ENCODE measurements around the gene COQ10A. TPM values are rescaled to one million over a fixed set of nuclear protein-coding genes. Genes with fewer than 3 reads are reported as not detected.

Gene COQ10A
- total RNA-seq, 1 donor from 2014 or later, result 15.9 TPM

GRCh38 chr12:56230432-56231183 lies 36.1 kb upstream of the COQ10A start:
- Mint-ChIP-seq H3K27me3 (ENCODE audit: low read depth) (no peaks in the 10 kb centered on the region), H3K4me1 (ENCODE audit: low read depth) (peaks cover 6% of the 10 kb centered on the region), H3K36me3 (ENCODE audit: low read depth) (peaks cover 13% of the 10 kb centered on the region), H3K27ac (no peak overlapping the region), H3K4me3 (ENCODE audit: low read depth) (no peak overlapping the region), H3K9me3 (no peaks in the 10 kb centered on the region)
- no peak for DNase-seq (ENCODE audit: low spot score)
- intact Hi-C loops (cut with micrococcal nuclease), result no loop called here

GRCh38 chr12:56231184-56231582 lies 35.6 kb upstream of the COQ10A start:
- no peak for DNase-seq (ENCODE audit: low spot score)
- H3K36me3 Mint-ChIP-seq (ENCODE audit: low read depth), result peaks cover 7% of the 10 kb centered on the region
- H3K27ac Mint-ChIP-seq, result no peak overlapping the region
- H3K4me1 Mint-ChIP-seq (ENCODE audit: low read depth), result peaks cover 4% of the 10 kb centered on the region
- H3K4me3 Mint-ChIP-seq (ENCODE audit: low read depth), result no peak overlapping the region
- no peaks in the 10 kb centered on the region for H3K9me3 Mint-ChIP-seq
- no peaks in the 10 kb centered on the region for H3K27me3 Mint-ChIP-seq (ENCODE audit: low read depth)
- intact Hi-C loops (cut with micrococcal nuclease), result no loop called here

GRCh38 chr12:56234746-56235436 lies 31.9 kb upstream of the COQ10A start:
- Mint-ChIP-seq H3K36me3 (ENCODE audit: low read depth) (peaks cover 2% of the 10 kb centered on the region), H3K4me1 (ENCODE audit: low read depth) (no peaks in the 10 kb centered on the region), H3K4me3 (ENCODE audit: low read depth) (no peak overlapping the region), H3K9me3 (no peaks in the 10 kb centered on the region), H3K27ac (no peak overlapping the region), H3K27me3 (ENCODE audit: low read depth) (no peaks in the 10 kb centered on the region)
- intact Hi-C loops (cut with micrococcal nuclease), result no loop called here
- no peak for DNase-seq (ENCODE audit: low spot score)

GRCh38 chr12:56236091-56236490 lies 30.7 kb upstream of the COQ10A start:
- H3K36me3 Mint-ChIP-seq (ENCODE audit: low read depth), result peaks cover 9% of the 10 kb centered on the region
- no peak overlapping the region for H3K4me3 Mint-ChIP-seq (ENCODE audit: low read depth)
- no peaks in the 10 kb centered on the region for H3K4me1 Mint-ChIP-seq (ENCODE audit: low read depth)
- no peaks in the 10 kb centered on the region for H3K9me3 Mint-ChIP-seq
- no peak for DNase-seq (ENCODE audit: low spot score)
- H3K27ac Mint-ChIP-seq, result no peak overlapping the region
- intact Hi-C loops (cut with micrococcal nuclease), result no loop called here
- H3K27me3 Mint-ChIP-seq (ENCODE audit: low read depth), result no peaks in the 10 kb centered on the region

GRCh38 chr12:56236985-56237384 lies 29.8 kb upstream of the COQ10A start:
- H3K27me3 Mint-ChIP-seq (ENCODE audit: low read depth), result no peaks in the 10 kb centered on the region
- H3K9me3 Mint-ChIP-seq, result no peaks in the 10 kb centered on the region
- peaks cover under 1% of the 10 kb centered on the region for H3K4me1 Mint-ChIP-seq (ENCODE audit: low read depth)
- no peak overlapping the region for H3K4me3 Mint-ChIP-seq (ENCODE audit: low read depth)
- no peak for DNase-seq (ENCODE audit: low spot score)
- peaks cover 18% of the 10 kb centered on the region for H3K36me3 Mint-ChIP-seq (ENCODE audit: low read depth)
- intact Hi-C loops (cut with micrococcal nuclease), result no loop called here
- no peak overlapping the region for H3K27ac Mint-ChIP-seq

- intact Hi-C loops (cut with micrococcal nuclease), result no loop called here
- no peaks in the 10 kb centered on the region for H3K27me3 Mint-ChIP-seq (ENCODE audit: low read depth)
- peaks cover 2% of the 10 kb centered on the region for H3K4me1 Mint-ChIP-seq (ENCODE audit: low read depth)
- H3K9me3 Mint-ChIP-seq, result no peaks in the 10 kb centered on the region
- H3K4me3 Mint-ChIP-seq (ENCODE audit: low read depth), result no peak overlapping the region
- DNase-seq (ENCODE audit: low spot score), result no peak
- H3K36me3 Mint-ChIP-seq (ENCODE audit: low read depth), result peaks cover 24% of the 10 kb centered on the region
- H3K27ac Mint-ChIP-seq, result no peak overlapping the region
Observed at GRCh38 chr12:56237552-56237951, 29.2 kb upstream of the COQ10A start.

- no peak overlapping the region for H3K4me3 Mint-ChIP-seq (ENCODE audit: low read depth)
- DNase-seq (ENCODE audit: low spot score), result no peak
- H3K9me3 Mint-ChIP-seq, result no peaks in the 10 kb centered on the region
- no peak overlapping the region for H3K27ac Mint-ChIP-seq
- H3K4me1 Mint-ChIP-seq (ENCODE audit: low read depth), result peaks cover 2% of the 10 kb centered on the region
- H3K27me3 Mint-ChIP-seq (ENCODE audit: low read depth), result no peaks in the 10 kb centered on the region
- intact Hi-C loops (cut with micrococcal nuclease), result no loop called here
- peaks cover 48% of the 10 kb centered on the region for H3K36me3 Mint-ChIP-seq (ENCODE audit: low read depth)
Observed at GRCh38 chr12:56241424-56242303, 25.1 kb upstream of the COQ10A start.

GRCh38 chr12:56242986-56243385 lies 23.8 kb upstream of the COQ10A start:
- intact Hi-C loops (cut with micrococcal nuclease), result no loop called here
- Mint-ChIP-seq H3K27ac (no peak overlapping the region), H3K4me3 (ENCODE audit: low read depth) (no peak overlapping the region), H3K27me3 (ENCODE audit: low read depth) (no peaks in the 10 kb centered on the region), H3K36me3 (ENCODE audit: low read depth) (peaks cover 56% of the 10 kb centered on the region), H3K9me3 (no peaks in the 10 kb centered on the region), H3K4me1 (ENCODE audit: low read depth) (peaks cover 2% of the 10 kb centered on the region)
- DNase-seq (ENCODE audit: low spot score), result no peak

GRCh38 chr12:56243731-56244181 lies 23.0 kb upstream of the COQ10A start:
- Mint-ChIP-seq H3K4me1 (ENCODE audit: low read depth) (peaks cover 2% of the 10 kb centered on the region), H3K36me3 (ENCODE audit: low read depth) (peaks cover 56% of the 10 kb centered on the region), H3K9me3 (no peaks in the 10 kb centered on the region), H3K27ac (no peak overlapping the region), H3K4me3 (ENCODE audit: low read depth) (no peak overlapping the region), H3K27me3 (ENCODE audit: low read depth) (no peaks in the 10 kb centered on the region)
- DNase-seq (ENCODE audit: low spot score), result no peak
- intact Hi-C loops (cut with micrococcal nuclease), result no loop called here

GRCh38 chr12:56244494-56244893 lies 22.2 kb upstream of the COQ10A start:
- Mint-ChIP-seq H3K27ac (no peak overlapping the region), H3K9me3 (no peaks in the 10 kb centered on the region), H3K27me3 (ENCODE audit: low read depth) (no peaks in the 10 kb centered on the region)

GRCh38 chr12:56247923-56248322 lies 18.8 kb upstream of the COQ10A start:
- no peaks in the 10 kb centered on the region for H3K27me3 Mint-ChIP-seq (ENCODE audit: low read depth)
- no peaks in the 10 kb centered on the region for H3K9me3 Mint-ChIP-seq
- H3K27ac Mint-ChIP-seq, result no peak overlapping the region
- DNase-seq (ENCODE audit: low spot score), result no peak
- H3K36me3 Mint-ChIP-seq (ENCODE audit: low read depth), result peaks cover 54% of the 10 kb centered on the region
- no peaks in the 10 kb centered on the region for H3K4me1 Mint-ChIP-seq (ENCODE audit: low read depth)
- intact Hi-C loops (cut with micrococcal nuclease), result no loop called here
- no peak overlapping the region for H3K4me3 Mint-ChIP-seq (ENCODE audit: low read depth)

More at GRCh38 chr12:56244494-56244893, 22.2 kb upstream of the COQ10A start:
- H3K4me3 Mint-ChIP-seq (ENCODE audit: low read depth), result no peak overlapping the region
- peaks cover 2% of the 10 kb centered on the region for H3K4me1 Mint-ChIP-seq (ENCODE audit: low read depth)
- peaks cover 61% of the 10 kb centered on the region for H3K36me3 Mint-ChIP-seq (ENCODE audit: low read depth)
- no peak for DNase-seq (ENCODE audit: low spot score)
- intact Hi-C loops (cut with micrococcal nuclease), result no loop called here

- Mint-ChIP-seq H3K4me3 (ENCODE audit: low read depth) (no peak overlapping the region), H3K27ac (no peak overlapping the region), H3K9me3 (no peaks in the 10 kb centered on the region), H3K36me3 (ENCODE audit: low read depth) (peaks cover 56% of the 10 kb centered on the region), H3K4me1 (ENCODE audit: low read depth) (no peaks in the 10 kb centered on the region), H3K27me3 (ENCODE audit: low read depth) (no peaks in the 10 kb centered on the region)
- intact Hi-C loops (cut with micrococcal nuclease), result no loop called here
- DNase-seq (ENCODE audit: low spot score), result no peak
Observed at GRCh38 chr12:56248711-56249110, 18.0 kb upstream of the COQ10A start.

All from activated T-helper 2 cell treated with anti-CD3 and anti-CD28 coated beads, Interferon-gamma antibody, Interleukin-2, Interleukin-4, amounts not matched to agents 10 μg/mL and 5 μg/mL and 100 μg/mL, durations not matched to agents 14 hours and 24 hours and 36 hours (primary cell).